Loucy (cell line): Measurements from ENCODE around the gene FGFBP3.

Experiments
- H2AFZ ChIP-seq: fragments of 200-600 bp; sonication (generic); 2 replicates; pipeline ENCODE4 v1.6.0; 2016; ENCODE audit warnings: antibody characterized with exemption, mild to moderate bottlenecking, low read length, moderate library complexity
- H3F3A ChIP-seq: fragments of 200-600 bp; 2 replicates; pipeline ENCODE4 v1.6.0; 2016; ENCODE audit warnings: antibody characterized with exemption, low read depth, mild to moderate bottlenecking
- H3K27me3 ChIP-seq: fragments of 200-600 bp; sonication (generic); 2 replicates; pipeline ENCODE4 v1.6.1; 2014; ENCODE audit warnings: low read length, mild to moderate bottlenecking; ENCODE audit not compliant: insufficient read depth, poor library complexity, severe bottlenecking
- H3K36me3 ChIP-seq: fragments of 200-600 bp; sonication (generic); 2 replicates; pipeline ENCODE4 v1.6.1; 2016; ENCODE audit warnings: low read length; ENCODE audit not compliant: insufficient read depth
- H3K4me1 ChIP-seq: fragments of 200-600 bp; sonication (generic); 2 replicates; pipeline ENCODE4 v1.5.1; 2014; ENCODE audit warnings: low read length, mild to moderate bottlenecking; ENCODE audit not compliant: insufficient read depth, poor library complexity, severe bottlenecking
- H3K4me2 ChIP-seq: fragments of 200-600 bp; sonication (generic); 2 replicates; pipeline ENCODE4 v1.6.0; 2014; ENCODE audit warnings: antibody characterized with exemption, low read length, low read depth, mild to moderate bottlenecking; ENCODE audit not compliant: poor library complexity, severe bottlenecking
- H3K4me3 ChIP-seq: fragments of 200-600 bp; sonication (generic); 2 replicates; pipeline ENCODE4 v1.5.1; 2014; ENCODE audit warnings: low read length, mild to moderate bottlenecking, mixed read lengths; ENCODE audit not compliant: poor library complexity, severe bottlenecking
- H3K79me2 ChIP-seq: fragments of 200-600 bp; sonication (generic); 2 replicates; pipeline ENCODE4 v1.6.1; 2014; ENCODE audit warnings: low read length; ENCODE audit not compliant: insufficient read depth
- H3K9ac ChIP-seq: fragments of 200-600 bp; sonication (generic); 2 replicates; pipeline ENCODE4 v1.6.0; 2014; ENCODE audit warnings: mild to moderate bottlenecking, low read depth, low read length, moderate library complexity; ENCODE audit not compliant: poor library complexity, severe bottlenecking
- H3K9me2 ChIP-seq: fragments of 200-600 bp; sonication (generic); replicated peaks from 2 replicates; pipeline ENCODE4 v1.6.1; 2016; ENCODE audit warnings: low read depth, low read length, mixed read lengths
- H3K9me3 ChIP-seq: fragments of 200-600 bp; sonication (generic); 2 replicates; pipeline ENCODE4 v1.6.1; 2014; ENCODE audit warnings: mild to moderate bottlenecking, antibody characterized with exemption, low read length, low read depth; ENCODE audit not compliant: insufficient read depth
- H4K20me1 ChIP-seq: fragments of 200-600 bp; sonication (generic); 2 replicates; pipeline ENCODE4 v1.6.0; 2014; ENCODE audit warnings: antibody characterized with exemption, low read length, mild to moderate bottlenecking; ENCODE audit not compliant: insufficient read depth, poor library complexity, severe bottlenecking
- EZH2phosphoT487 ChIP-seq: fragments of 200-600 bp; IDR thresholded peaks from 2 replicates; pipeline ENCODE4 v1.6.1; 2018; ENCODE audit warnings: antibody characterized with exemption, mild to moderate bottlenecking, moderate library complexity, borderline replicate concordance
- TF ChIP-seq, protein P1 (sequence below): fragments of 200-600 bp; sonication (generic); conservative IDR thresholded peaks from 2 replicates; pipeline ENCODE4 v1.5.1; 2014; ENCODE audit warnings: mild to moderate bottlenecking, antibody characterized with exemption, low read length

The FGFBP3 gene

DNA sequence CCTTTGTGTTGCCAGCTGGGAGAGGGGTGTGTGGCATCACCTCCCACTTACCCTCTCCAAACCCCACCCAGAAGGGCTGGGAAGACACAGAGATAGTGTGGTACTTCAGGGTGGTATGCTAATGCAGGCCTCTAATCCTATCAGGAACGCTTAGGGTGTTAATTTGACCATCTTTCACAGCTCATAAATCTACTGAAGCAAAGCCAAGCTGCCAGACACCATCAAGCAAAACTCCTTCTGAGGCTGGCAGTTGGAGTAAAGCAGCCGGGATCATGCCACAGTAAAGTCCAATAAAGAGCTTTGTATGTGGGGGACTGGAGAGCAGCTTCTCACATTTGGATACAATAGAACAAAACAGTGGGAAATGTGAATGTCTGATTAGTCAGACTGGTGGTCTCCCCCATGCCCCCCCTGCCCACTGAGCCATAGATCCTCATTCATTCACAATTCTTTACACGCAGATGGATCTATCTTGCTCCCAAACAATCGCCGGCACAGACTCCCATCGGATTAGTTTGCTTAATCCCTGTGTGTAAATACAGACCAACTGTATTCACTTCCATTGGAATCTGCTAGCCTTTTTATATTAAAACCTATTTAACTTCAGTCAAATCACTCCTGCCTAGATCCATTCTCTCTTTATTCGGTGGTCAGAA is 29.6 kb downstream of the FGFBP3 start:
- Histone ChIP-seq H2AFZ (no peak overlapping the region), H3K36me3 (no peaks in the 10 kb centered on the region), H3K4me1 (no peaks in the 10 kb centered on the region), H3F3A (no peaks in the 10 kb centered on the region), H3K4me3 (no peak overlapping the region), H3K9ac (no peak overlapping the region), H4K20me1 (no peaks in the 10 kb centered on the region), H3K27me3 (no peaks in the 10 kb centered on the region), H3K4me2 (no peak overlapping the region), H3K79me2 (no peaks in the 10 kb centered on the region), H3K9me3 (no peaks in the 10 kb centered on the region), H3K9me2 (no peaks in the 10 kb centered on the region)
- TF ChIP-seq, protein P1, sequence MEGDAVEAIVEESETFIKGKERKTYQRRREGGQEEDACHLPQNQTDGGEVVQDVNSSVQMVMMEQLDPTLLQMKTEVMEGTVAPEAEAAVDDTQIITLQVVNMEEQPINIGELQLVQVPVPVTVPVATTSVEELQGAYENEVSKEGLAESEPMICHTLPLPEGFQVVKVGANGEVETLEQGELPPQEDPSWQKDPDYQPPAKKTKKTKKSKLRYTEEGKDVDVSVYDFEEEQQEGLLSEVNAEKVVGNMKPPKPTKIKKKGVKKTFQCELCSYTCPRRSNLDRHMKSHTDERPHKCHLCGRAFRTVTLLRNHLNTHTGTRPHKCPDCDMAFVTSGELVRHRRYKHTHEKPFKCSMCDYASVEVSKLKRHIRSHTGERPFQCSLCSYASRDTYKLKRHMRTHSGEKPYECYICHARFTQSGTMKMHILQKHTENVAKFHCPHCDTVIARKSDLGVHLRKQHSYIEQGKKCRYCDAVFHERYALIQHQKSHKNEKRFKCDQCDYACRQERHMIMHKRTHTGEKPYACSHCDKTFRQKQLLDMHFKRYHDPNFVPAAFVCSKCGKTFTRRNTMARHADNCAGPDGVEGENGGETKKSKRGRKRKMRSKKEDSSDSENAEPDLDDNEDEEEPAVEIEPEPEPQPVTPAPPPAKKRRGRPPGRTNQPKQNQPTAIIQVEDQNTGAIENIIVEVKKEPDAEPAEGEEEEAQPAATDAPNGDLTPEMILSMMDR = no peak
- no peak for TF ChIP-seq EZH2phosphoT487

DNA sequence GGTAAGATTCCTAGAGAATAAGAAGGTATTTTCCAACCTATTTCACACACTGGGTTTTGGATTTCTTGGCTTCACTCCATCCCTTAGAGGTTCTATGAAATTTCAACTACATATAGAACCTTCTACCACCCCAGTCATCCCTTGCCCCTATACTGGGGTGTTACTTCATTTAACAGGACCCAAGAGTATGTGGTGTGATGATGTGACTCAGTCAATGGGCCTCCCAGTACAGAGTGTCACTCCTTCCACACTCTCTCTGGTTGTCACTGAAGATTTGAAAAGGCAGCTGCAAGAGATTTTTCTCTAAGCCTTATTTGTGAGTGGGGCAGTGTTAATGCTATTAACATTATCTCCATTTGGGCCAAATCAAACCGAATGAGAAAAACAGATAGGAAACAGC is 33.5 kb downstream of the FGFBP3 start:
- Histone ChIP-seq H3K9me2 (no peaks in the 10 kb centered on the region), H4K20me1 (no peaks in the 10 kb centered on the region)

DNA sequence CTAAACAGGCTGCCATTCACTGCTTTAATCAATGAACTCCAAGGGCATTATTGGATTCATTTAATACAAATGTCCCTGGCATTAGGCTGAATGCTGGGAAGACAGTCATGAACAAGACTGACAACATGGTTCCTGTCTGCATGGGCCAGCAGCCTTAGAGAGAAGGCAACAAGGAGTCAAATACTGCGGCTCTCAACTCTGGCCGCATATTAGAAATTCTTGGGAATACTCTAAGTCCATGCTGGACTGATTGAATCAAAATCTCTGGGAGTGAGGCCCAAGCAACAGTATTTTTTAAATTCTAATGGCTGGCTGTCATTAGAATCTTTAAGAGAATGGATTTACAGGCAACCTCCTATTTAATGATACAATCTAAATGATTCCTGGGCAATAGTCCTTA is 34.1 kb downstream of the FGFBP3 start:
- Histone ChIP-seq H3K27me3 (no peaks in the 10 kb centered on the region), H3K79me2 (no peaks in the 10 kb centered on the region), H3K9me3 (no peaks in the 10 kb centered on the region), H4K20me1 (no peaks in the 10 kb centered on the region), H3K4me1 (no peaks in the 10 kb centered on the region), H3K4me3 (no peak overlapping the region), H2AFZ (no peak overlapping the region), H3F3A (no peaks in the 10 kb centered on the region), H3K36me3 (no peaks in the 10 kb centered on the region), H3K4me2 (no peak overlapping the region), H3K9me2 (no peaks in the 10 kb centered on the region), H3K9ac (no peak overlapping the region)
- TF ChIP-seq EZH2phosphoT487 = no peak
- TF ChIP-seq, protein P1 = no peak

More for the DNA sequence above, 33.5 kb downstream of the FGFBP3 start:
- no peaks in the 10 kb centered on the region for H3K36me3 ChIP-seq
- no peak overlapping the region for H3K9ac ChIP-seq
- H3K9me3 ChIP-seq = no peaks in the 10 kb centered on the region
- TF ChIP-seq, protein P1 = no peak
- H3K4me2 ChIP-seq = no peak overlapping the region
- H3K4me1 ChIP-seq = no peaks in the 10 kb centered on the region
- no peaks in the 10 kb centered on the region for H3F3A ChIP-seq
- H3K4me3 ChIP-seq = no peak overlapping the region
- no peaks in the 10 kb centered on the region for H3K79me2 ChIP-seq
- H3K27me3 ChIP-seq = no peaks in the 10 kb centered on the region
- H2AFZ ChIP-seq = no peak overlapping the region
